Natural killer cell treated with Interleukin-12 subunit alpha and Interleukin-12 subunit beta and Interleukin-15 and Interleukin-18, amount 100 ng/mL, for 72 hours (primary cell): ENCODE results near the gene ATP6V1C2. TPM values are rescaled to one million over a fixed set of nuclear protein-coding genes. Genes with fewer than 3 reads are reported as not detected.

Source experiments
- ATAC-seq, 2 donors: fragments of 150-1000 bp; cut with Tn5 transposase in 1 of 2; sonication (Bioruptor Pico), chemical (Tn5 transposase) in 1 of 2; 2 replicates each; pipeline ENCODE4 v1.10.0; 2021
- DNase-seq: peaks from one replicate; pipeline ENCODE4 v3.0.0; 2022; ENCODE audit warnings: low spot score
- H3K27ac Mint-ChIP-seq, 2 donors: 1 replicate in 1 of 2; 2 replicates in 1 of 2; pipeline ENCODE4 v1.8.0; 2022; ENCODE audit warnings: mixed read lengths in 2 of 2, mild to moderate bottlenecking in 1 of 2, moderate library complexity in 1 of 2
- H3K27me3 Mint-ChIP-seq, 2 donors: 1 replicate in 1 of 2; 2 replicates in 1 of 2; pipeline ENCODE4 v1.8.0; 2022; ENCODE audit warnings: mixed read lengths in 2 of 2
- H3K36me3 Mint-ChIP-seq: one replicate; pipeline ENCODE4 v1.8.0; 2022; ENCODE audit warnings: mixed read lengths
- H3K4me1 Mint-ChIP-seq, 2 donors: 1 replicate in 1 of 2; 2 replicates in 1 of 2; pipeline ENCODE4 v1.8.0; 2022; ENCODE audit warnings: low read depth in 2 of 2, mixed read lengths in 2 of 2, mild to moderate bottlenecking in 1 of 2
- H3K4me3 Mint-ChIP-seq: one replicate; pipeline ENCODE4 v1.8.0; 2022; ENCODE audit warnings: mixed read lengths
- H3K9me3 Mint-ChIP-seq: 2 replicates; pipeline ENCODE4 v1.8.0; 2022; ENCODE audit warnings: mixed read lengths
- total RNA-seq, 2 donors: library from RNA; stranded (reverse); gene quantifications; one replicate each; pipeline ENCODE4 v1.2.3, GENCODE V29; 2022

The ATP6V1C2 gene
- total RNA-seq, 2 donors from 2014 or later: not detected

DNA sequence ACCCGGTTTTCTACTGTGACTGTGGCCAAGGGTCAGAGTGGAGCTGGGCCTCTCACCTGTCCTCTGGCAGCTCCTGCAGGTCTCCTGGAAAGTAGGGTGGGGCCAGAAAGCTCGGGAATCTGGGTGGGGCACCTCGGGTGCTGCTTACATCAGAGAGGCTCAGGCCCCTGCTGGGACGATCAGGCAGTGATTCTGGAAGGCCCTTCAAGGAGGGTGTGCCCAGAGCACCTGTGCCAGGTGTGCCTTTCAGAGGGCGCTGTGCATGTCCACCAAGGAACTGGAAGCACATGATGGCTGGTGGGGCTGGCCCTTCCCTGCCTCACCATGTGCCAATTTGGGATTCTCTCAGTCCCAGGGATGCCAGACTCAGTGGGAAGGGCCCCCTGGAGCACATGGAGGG is 44.0 kb downstream of the ATP6V1C2 start:
- no peak for DNase-seq
- Mint-ChIP-seq H3K27ac (no peak overlapping the region), H3K36me3 (no peaks in the 10 kb centered on the region), H3K9me3 (no peaks in the 10 kb centered on the region), H3K27me3 (no peaks in the 10 kb centered on the region), H3K4me3 (no peak overlapping the region), H3K4me1 (no peaks in the 10 kb centered on the region)
- no peak for ATAC-seq

DNA sequence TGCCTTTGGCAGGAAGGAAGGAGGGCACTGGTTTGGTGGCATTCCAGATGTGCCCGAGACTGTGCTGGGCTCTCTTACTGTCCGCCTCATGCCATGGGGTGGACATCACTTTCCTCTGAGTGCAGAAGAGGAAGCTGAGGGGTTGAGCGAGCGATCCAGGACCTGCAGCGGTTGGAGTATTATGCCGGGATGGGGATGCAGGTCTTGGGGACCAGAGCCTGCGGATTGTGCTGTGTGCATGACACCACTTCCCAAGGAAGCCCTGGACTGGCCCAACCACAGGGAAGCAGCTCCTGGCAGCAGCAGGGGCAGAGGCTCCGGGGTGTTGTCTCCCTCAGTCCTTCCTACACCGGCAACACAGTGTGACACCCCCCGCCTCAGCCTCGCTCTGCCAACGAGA is 44.5 kb downstream of the ATP6V1C2 start:
- no peaks in the 10 kb centered on the region for H3K9me3 Mint-ChIP-seq
- H3K4me1 Mint-ChIP-seq: no peaks in the 10 kb centered on the region
- no peak for ATAC-seq
- DNase-seq: no peak
- H3K36me3 Mint-ChIP-seq: no peaks in the 10 kb centered on the region
- H3K27me3 Mint-ChIP-seq: no peaks in the 10 kb centered on the region
- no peak overlapping the region for H3K27ac Mint-ChIP-seq
- no peak overlapping the region for H3K4me3 Mint-ChIP-seq

DNA sequence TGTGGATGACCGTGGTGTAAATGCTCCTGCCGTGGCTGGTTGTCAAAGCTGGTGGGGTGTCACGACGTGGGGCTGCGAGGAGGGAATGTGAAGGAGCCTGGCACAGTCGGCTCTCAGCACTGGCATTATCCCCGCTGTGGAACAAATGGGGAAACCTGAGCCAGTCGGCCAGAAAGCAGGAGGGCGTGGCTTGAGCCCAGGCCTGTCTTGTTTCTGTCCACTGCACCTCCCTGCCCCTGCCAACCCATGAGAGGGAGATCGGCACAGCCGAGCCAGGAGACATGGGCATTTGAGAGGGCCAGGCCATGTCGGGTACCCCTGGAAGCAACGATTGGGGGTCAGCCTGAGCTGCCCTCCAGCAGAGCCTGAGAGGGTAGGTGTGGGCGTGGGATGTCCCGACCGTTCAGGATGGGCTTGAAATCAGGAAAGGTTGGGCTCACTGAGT is 46.7 kb downstream of the ATP6V1C2 start:
- Mint-ChIP-seq H3K9me3 (no peaks in the 10 kb centered on the region), H3K27me3 (no peaks in the 10 kb centered on the region), H3K4me3 (no peak overlapping the region), H3K4me1 (no peaks in the 10 kb centered on the region), H3K27ac (no peak overlapping the region), H3K36me3 (no peaks in the 10 kb centered on the region)
- no peak for DNase-seq
- no peak for ATAC-seq

DNA sequence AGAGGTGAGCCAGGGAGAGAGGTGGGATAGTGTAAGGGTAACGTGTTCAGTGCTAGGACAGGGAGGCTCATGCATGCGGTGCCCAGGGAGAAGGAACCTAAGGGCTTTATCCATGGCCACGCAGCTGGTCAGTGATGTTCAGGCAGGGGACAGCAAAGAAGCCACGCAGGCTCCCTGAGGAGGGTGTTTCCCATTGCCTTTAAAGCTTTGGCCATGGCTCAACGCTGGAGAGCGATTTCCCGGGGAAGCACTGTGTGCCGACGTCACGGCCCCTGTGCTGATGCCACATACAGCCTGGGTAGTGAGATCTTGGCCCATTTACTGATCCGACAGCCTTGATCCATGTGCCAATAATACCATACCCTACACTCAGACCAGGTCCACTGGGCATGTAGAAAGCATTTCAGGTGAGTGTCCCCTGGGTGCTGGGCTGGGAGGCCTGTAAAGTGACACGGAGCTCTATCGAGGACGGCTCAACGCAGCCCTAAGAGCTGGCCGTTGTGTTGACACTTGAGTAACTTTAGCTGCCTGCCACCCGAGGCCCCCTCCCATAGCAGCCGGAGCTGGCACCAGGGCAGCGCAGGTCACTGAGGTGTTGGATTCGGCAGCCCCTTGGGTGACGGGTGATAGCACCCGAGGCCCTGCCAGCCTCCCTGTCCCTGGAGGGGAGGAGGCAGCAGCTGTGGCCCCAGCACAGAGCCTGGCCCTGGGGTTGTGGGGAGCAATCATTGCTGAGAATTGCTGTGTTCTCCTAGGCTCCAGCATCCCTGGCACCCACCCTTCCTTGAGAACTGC is 49.7 kb downstream of the ATP6V1C2 start:
- Mint-ChIP-seq H3K36me3 (no peaks in the 10 kb centered on the region), H3K27ac (no peak overlapping the region), H3K9me3 (no peaks in the 10 kb centered on the region), H3K4me3 (no peak overlapping the region), H3K27me3 (no peaks in the 10 kb centered on the region), H3K4me1 (no peaks in the 10 kb centered on the region)
- DNase-seq (no peak), ATAC-seq (no peak)

DNA sequence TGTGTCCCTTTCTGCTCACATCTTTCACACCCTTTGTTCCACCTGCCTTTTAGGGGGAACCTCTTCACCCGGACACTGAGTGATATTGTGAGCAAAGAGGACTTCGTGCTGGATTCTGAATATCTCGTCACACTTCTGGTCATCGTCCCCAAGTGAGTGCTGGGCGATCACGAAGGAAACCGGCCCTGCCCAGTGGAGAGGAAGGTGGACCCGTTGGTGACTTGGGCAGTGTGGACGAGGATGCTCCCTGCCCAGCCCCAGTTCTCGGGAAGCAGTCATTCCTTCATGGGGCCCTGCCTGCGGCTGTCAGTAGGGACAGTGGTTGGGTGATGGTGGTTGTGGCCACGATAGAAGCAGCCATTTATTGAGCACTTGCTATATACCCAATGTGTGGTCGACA is 50.4 kb downstream of the ATP6V1C2 start:
- DNase-seq (no peak), ATAC-seq (no peak)
- H3K9me3 Mint-ChIP-seq: no peaks in the 10 kb centered on the region
- no peaks in the 10 kb centered on the region for H3K4me1 Mint-ChIP-seq
- H3K4me3 Mint-ChIP-seq: no peak overlapping the region
- no peaks in the 10 kb centered on the region for H3K27me3 Mint-ChIP-seq
- H3K36me3 Mint-ChIP-seq: no peaks in the 10 kb centered on the region
- H3K27ac Mint-ChIP-seq: no peak overlapping the region

DNA sequence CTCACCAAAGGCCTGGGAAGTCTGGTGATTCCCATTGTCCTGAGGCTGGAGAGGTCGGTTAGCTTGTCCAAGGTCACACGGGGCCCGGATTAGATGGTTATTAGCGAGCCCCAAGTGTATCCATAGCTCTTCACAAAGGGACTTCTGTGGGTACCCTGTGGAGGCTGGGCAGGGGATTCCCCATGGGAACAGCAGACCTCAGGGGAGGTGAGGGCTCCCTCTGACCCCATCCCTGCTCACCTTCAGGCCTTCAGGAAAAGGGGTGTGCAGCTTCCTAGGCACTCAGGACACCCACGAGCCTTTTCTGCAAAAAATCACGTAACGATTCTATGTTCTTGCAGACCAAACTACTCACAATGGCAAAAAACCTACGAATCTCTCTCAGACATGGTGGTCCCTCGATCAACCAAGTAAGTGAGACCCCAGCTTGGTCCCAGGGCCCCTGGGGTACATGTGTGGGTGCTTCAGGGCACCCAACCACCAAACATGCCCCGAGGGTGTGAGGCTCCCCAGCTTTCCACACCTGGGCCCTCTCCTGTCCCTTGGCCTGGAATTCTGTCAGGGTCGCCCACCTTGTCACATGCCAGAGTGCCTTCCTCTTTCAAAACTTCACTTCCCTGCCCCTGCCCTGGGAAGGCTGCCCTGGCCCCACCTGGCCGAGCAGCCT is 50.9 kb downstream of the ATP6V1C2 start:
- DNase-seq: no peak
- Mint-ChIP-seq H3K9me3 (no peaks in the 10 kb centered on the region), H3K4me3 (no peak overlapping the region), H3K27me3 (no peaks in the 10 kb centered on the region), H3K4me1 (no peaks in the 10 kb centered on the region), H3K27ac (no peak overlapping the region), H3K36me3 (no peaks in the 10 kb centered on the region)
- no peak for ATAC-seq

DNA sequence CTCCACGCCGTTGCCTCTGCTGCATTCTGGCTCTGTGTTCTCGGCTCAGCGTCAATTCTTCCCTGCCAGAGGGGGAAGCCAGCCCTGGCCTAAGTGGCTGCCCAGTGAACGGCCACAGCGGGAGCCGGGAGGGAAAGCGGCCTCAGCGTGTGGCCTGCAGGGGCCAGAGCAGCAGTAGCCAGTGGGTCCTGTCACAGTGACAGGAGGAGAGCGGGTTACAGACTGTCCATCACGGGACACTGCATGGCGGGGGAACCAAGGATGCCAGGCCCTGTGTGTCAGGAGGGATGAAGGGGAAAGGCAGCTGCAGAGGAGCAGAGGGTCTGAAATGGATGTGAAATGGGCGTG is 51.4 kb downstream of the ATP6V1C2 start:
- Mint-ChIP-seq H3K27me3 (no peaks in the 10 kb centered on the region), H3K4me1 (no peaks in the 10 kb centered on the region), H3K27ac (no peak overlapping the region), H3K36me3 (no peaks in the 10 kb centered on the region), H3K9me3 (no peaks in the 10 kb centered on the region), H3K4me3 (no peak overlapping the region)
- no peak for ATAC-seq
- DNase-seq: no peak

DNA sequence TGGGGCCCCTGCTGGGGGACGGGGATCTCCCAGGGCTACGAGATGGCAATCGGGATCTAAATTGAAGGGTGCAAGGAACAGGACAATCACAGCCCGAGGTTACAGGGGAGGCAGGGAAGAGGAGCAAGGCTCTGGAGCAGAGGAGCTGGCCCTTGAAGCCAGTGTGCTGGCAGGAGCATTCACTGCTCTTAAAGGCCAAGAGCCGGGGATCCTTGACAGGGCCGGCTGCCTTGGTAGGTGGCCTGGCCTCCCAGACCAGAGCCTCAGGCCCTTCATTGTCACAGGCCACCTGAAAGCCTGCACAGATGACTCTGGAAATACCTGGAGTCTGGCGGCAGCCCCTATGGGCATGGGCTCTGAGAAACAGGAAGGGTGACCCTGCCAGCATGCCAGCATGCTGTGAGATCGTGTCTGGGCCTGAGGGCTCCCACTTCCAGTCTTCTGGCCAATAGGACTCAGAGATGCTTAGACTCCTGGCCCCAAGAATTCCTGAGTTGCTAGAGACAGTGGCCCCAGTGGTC is 52.5 kb downstream of the ATP6V1C2 start:
- Mint-ChIP-seq H3K27ac (no peak overlapping the region), H3K9me3 (no peaks in the 10 kb centered on the region), H3K4me1 (no peaks in the 10 kb centered on the region), H3K27me3 (no peaks in the 10 kb centered on the region), H3K36me3 (no peaks in the 10 kb centered on the region), H3K4me3 (no peak overlapping the region)
- ATAC-seq (no peak), DNase-seq (no peak)

DNA sequence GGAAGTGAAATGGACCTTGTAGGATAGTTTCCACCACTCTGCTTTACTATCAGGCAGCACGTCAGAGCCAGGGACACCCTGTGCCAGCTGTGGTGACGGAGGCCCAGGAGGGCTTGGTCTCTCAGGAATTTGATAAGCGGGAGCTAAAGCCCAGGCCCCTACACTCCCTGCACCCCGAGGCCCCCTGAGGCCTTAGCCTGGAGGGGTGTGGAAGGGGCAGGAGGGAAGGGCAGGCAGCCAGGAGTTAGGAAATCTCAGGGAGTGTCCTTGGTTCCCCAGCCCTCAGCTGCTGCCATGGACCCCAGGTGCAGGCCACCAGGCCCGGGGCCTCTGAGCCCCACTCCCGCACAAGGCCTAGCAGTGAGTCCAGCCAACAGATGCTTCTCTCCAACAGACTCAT is 53.0 kb downstream of the ATP6V1C2 start:
- no peaks in the 10 kb centered on the region for H3K36me3 Mint-ChIP-seq
- H3K4me1 Mint-ChIP-seq: no peaks in the 10 kb centered on the region
- no peak overlapping the region for H3K4me3 Mint-ChIP-seq
- H3K27me3 Mint-ChIP-seq: no peaks in the 10 kb centered on the region
- H3K27ac Mint-ChIP-seq: no peak overlapping the region
- no peak for ATAC-seq
- DNase-seq: no peak
- H3K9me3 Mint-ChIP-seq: no peaks in the 10 kb centered on the region

DNA sequence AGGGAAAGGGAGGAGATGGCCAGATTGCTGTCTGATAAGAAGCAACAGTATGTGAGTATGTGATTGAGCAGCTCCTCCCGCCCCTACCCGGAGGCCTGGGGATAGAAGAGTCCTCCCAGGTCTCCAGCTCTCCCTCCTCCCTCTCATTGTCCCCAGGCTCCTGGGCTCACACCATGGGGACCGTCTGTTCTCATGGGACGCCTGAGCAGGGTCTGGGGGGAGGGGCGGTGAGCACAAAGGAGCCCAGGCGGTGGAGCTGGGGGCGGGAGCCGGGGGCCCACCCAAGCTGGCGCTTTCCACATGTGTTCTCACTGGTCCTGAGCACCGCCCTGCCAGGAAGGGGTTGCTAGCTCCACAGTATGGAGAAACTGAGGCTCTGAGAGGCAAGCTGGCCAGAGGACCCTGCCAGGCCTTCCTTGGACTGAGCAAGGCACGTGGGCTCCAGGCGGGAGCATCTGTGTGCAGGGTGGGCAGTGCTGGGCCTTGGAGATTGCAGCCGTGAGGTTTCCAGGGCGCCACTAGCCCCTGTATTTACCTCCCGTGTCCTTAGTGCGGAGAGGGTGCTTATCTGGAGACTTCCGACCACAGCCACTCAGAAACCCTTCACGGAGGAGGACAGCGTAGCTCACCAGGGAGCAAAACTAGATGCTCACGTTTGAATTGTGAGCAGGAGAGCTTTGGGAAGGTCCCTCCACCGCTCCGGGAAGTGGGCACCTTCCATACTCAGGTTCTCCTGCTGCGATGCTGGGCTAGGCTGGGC is 53.8 kb downstream of the ATP6V1C2 start:
- no peaks in the 10 kb centered on the region for H3K27me3 Mint-ChIP-seq
- no peak overlapping the region for H3K27ac Mint-ChIP-seq
- H3K4me1 Mint-ChIP-seq: peaks cover 0 to 2% of the 10 kb centered on the region in 2 donors
- DNase-seq: no peak
- H3K4me3 Mint-ChIP-seq: no peak overlapping the region
- no peaks in the 10 kb centered on the region for H3K9me3 Mint-ChIP-seq
- ATAC-seq: no peak
- H3K36me3 Mint-ChIP-seq: no peaks in the 10 kb centered on the region

DNA sequence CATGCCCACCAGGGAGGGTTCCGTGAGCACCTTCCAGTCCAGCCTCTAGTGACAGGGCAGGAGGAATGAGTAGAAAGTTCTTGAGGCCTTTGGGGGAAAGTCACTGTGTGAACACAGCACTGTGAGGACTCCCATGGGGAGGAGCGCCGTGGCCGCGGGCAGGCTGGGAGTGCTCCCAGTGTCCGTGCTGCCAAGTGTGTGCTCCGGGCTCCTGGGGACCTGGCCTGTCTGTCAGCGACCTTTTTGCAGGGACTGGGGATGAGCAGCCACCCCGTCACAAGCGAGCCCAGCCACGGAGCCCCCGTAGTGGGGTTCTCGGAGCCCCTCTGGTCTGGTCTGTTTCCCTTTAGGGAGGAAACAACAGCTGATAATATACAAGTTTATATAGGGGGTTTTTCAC is 54.4 kb downstream of the ATP6V1C2 start:
- no peaks in the 10 kb centered on the region for H3K36me3 Mint-ChIP-seq
- DNase-seq: no peak
- no peak for ATAC-seq
- H3K4me1 Mint-ChIP-seq: peaks cover 0 to 3% of the 10 kb centered on the region in 2 donors
- no peaks in the 10 kb centered on the region for H3K27me3 Mint-ChIP-seq
- no peak overlapping the region for H3K27ac Mint-ChIP-seq
- no peak overlapping the region for H3K4me3 Mint-ChIP-seq
- no peaks in the 10 kb centered on the region for H3K9me3 Mint-ChIP-seq

DNA sequence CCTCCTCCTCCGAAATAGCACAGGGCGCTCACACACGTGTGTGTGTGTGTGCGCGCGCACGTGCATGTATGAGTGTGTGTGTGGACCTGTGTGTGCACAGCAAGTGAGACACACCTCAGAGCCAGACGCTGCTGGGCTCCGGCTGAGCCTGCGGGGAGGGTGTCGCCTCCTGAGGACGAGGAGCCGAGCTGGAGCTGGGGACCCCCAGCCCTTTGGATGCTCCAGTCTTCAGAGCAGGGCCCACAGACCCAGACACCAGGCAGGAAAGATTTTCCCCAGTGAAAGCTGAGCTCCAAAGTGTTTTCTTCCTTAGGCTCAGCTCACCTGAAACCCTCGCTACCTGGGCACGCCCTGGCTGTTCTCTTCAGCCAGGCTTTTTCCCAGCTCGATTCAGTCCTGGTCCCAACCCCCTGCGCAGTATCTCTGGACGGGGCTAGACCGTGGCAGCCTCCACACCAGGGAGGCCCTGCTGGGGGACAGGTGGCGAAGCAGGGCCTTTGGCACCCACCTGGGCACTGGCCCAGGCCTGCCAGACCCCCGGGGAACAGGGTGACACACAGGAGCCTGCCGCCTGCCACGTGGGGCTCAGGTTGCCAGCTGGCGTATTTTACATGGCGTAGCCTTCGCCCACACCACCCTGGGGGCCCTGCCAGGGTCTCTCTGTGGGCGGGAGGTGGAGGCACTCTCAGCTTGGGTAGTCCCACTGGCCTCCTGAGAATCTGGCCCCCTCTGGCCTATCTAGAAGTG is 55.0 kb downstream of the ATP6V1C2 start:
- Mint-ChIP-seq H3K4me1 (peaks cover 0 to 3% of the 10 kb centered on the region in 2 donors), H3K27ac (no peak overlapping the region), H3K27me3 (no peaks in the 10 kb centered on the region), H3K9me3 (no peaks in the 10 kb centered on the region), H3K4me3 (no peak overlapping the region), H3K36me3 (no peaks in the 10 kb centered on the region)
- no peak for DNase-seq
- no peak for ATAC-seq

DNA sequence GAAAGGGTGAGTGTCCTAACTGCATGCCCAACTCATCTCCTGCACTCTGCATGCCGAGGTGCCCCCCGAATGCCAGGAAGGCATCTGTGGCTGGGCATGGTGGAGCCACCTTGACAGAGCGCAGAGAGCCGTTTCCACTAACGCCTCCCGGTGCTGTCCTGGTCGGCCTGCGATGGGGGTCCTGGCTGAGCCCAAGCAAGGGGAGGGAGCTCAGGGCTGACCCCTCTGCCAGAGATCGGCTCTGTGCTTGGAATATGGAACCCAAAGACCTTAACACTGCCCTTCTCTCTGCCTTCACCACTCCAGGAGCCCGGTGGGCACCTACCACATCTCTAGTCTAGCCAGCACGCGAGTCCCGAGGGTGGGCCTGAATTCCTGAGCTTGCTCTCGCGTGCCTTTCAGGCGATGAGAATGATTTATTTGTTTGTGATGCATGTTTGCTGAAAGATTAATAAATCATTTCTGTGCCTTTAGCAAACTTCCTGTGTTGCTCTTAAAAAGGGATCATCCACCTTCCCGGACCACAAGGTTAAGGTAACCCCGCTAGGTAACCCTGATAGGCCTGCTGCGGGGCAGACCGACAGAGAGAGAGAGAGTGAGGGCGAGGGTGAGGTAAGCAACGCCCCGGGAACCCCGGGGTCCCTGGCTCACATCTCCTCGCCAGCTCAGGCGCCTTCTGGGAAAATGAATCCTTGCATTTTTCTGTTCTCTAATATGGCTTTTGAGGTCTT is 55.8 kb downstream of the ATP6V1C2 start:
- Mint-ChIP-seq H3K27ac (no peak overlapping the region), H3K36me3 (no peaks in the 10 kb centered on the region), H3K4me1 (peaks cover 0 to 3% of the 10 kb centered on the region in 2 donors), H3K9me3 (no peaks in the 10 kb centered on the region), H3K4me3 (no peak overlapping the region), H3K27me3 (no peaks in the 10 kb centered on the region)
- DNase-seq (no peak), ATAC-seq (no peak)
